Activated naive CD8-positive, alpha-beta T cell treated with anti-CD3 and anti-CD28 coated beads, Interleukin-2, amount 50 U/mL, for 24 hours (primary cell): ENCODE data around the gene CTNNAL1.

ENCODE experiments used
- ATAC-seq: fragments of 150-1000 bp; cut with Tn5 transposase; one replicate; pipeline ENCODE4 v1.10.0; 2021
- DNase-seq: peaks from one replicate; pipeline ENCODE4 v3.0.0; 2021
- H3K27ac Mint-ChIP-seq: one replicate; pipeline ENCODE4 v1.8.0; 2021; ENCODE audit warnings: mild to moderate bottlenecking, mixed read lengths
- H3K27me3 Mint-ChIP-seq: one replicate; pipeline ENCODE4 v1.8.0; 2021; ENCODE audit warnings: mixed read lengths
- H3K36me3 Mint-ChIP-seq: one replicate; pipeline ENCODE4 v1.8.0; 2021; ENCODE audit warnings: low read depth, mixed read lengths
- H3K4me1 Mint-ChIP-seq: one replicate; pipeline ENCODE4 v1.8.0; 2021; ENCODE audit warnings: mixed read lengths
- H3K4me3 Mint-ChIP-seq: one replicate; pipeline ENCODE4 v1.8.0; 2021; ENCODE audit warnings: mild to moderate bottlenecking, moderate library complexity, mixed read lengths
- H3K9me3 Mint-ChIP-seq: one replicate; pipeline ENCODE4 v1.8.0; 2021; ENCODE audit warnings: mixed read lengths

The CTNNAL1 gene

GRCh38 chr9:109036744-109037680 lies 23.7 kb upstream of the CTNNAL1 start:
- Mint-ChIP-seq H3K4me1 (peaks cover 2% of the 10 kb centered on the region), H3K27me3 (no peaks in the 10 kb centered on the region), H3K36me3 (peaks cover 37% of the 10 kb centered on the region), H3K9me3 (no peaks in the 10 kb centered on the region), H3K27ac (peak overlapping the region; percentile 23), H3K4me3 (no peak overlapping the region)
- DNase-seq, result no peak
- ATAC-seq, result no peak

DNA sequence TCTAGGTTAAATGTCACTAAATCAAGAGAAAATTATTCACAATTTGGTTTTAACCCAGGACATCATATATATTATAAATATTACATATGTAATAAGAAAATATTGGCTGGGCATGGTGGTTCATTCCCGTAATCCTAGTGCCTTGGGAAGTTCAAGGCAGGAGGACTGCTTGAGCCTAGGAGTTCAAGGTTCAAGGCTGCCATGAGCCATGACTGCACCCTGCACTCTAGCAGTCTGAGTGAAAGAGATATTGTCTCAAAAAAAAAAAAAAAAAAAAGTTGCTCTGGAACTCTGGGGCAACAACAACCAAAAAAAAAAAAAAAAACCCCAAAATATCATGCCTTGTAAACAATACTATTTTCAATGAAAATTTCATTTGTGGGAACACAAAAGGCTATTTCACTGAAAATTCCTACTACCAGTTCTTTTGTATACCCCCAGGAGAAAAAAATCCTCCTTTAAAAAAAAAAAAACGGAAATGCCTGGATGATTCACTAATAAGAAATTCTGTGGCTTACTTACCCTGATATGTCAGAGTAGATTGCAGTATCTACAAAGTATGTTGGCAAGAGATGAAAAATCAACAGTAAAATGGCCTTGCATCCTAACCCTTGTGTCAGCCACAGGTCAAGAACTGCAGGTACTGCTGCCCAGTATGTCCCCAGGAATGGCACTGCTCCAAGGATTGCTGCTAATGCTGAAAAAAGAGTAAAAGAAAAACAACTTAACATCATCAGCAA lies 22.6 kb upstream of the CTNNAL1 start:
- H3K36me3 Mint-ChIP-seq, result peaks cover 41% of the 10 kb centered on the region
- H3K27ac Mint-ChIP-seq, result no peak overlapping the region
- H3K4me3 Mint-ChIP-seq, result no peak overlapping the region
- H3K9me3 Mint-ChIP-seq, result no peaks in the 10 kb centered on the region
- H3K4me1 Mint-ChIP-seq, result peaks cover 2% of the 10 kb centered on the region
- no peaks in the 10 kb centered on the region for H3K27me3 Mint-ChIP-seq
- no peak for DNase-seq
- ATAC-seq, result no peak

DNA sequence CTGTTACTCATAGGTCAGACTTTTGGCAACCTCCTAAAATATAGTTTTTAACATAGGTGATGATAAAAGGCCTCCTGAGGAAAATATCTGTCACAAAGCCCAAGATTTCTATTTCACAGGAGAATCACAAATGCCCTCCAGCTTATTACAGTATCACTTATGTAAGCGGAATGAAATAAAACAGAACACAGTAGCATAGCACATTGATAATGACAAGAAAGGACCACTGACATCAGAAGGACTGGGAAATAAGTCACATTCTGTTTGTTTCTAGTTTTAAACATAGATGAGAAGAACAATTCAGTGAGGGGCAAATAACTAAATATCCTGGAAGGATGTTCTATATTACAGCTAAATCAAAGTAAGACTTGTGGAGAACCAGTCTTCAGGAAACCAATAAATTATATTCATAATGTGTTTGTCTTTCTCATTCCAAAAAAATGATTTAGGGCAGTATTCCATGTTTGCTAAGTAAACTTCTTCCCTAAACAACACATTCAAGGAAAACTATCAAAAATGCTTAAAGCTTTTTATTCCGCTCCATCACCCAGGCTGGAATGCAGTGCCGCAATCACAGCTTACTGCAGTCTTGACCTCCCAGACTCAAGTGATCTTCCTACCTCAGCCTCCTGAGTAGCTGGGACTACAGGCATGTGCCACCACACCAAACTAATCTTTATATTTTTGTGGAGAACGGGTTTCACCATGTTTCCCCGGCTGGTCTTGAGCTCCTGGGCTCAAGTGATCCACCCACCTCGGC lies 20.8 kb upstream of the CTNNAL1 start:
- no peaks in the 10 kb centered on the region for H3K27me3 Mint-ChIP-seq
- ATAC-seq (no peak), DNase-seq (no peak)
- no peak overlapping the region for H3K4me3 Mint-ChIP-seq
- peaks cover 37% of the 10 kb centered on the region for H3K36me3 Mint-ChIP-seq
- peaks cover 2% of the 10 kb centered on the region for H3K4me1 Mint-ChIP-seq
- no peaks in the 10 kb centered on the region for H3K9me3 Mint-ChIP-seq
- H3K27ac Mint-ChIP-seq, result no peak overlapping the region

DNA sequence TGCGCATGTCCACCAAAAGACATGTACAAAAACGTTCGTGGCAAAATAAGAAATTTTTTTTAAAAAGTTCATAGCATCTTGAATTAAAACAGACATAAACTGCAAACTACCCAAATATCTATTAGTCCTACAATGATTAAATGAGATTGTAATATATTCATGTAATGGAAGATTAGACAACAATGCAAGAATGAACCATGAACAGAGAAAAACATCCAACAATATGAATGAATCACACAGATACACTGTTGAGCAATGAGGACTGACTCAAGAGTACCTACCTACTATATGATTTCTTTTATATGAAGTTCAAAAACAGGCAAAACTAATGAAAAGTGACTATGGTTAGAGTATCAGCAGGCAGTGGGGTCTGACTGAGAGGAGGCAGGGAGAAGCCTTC lies 17.9 kb upstream of the CTNNAL1 start:
- Mint-ChIP-seq H3K36me3 (peaks cover 34% of the 10 kb centered on the region), H3K4me1 (peaks cover 2% of the 10 kb centered on the region), H3K4me3 (no peak overlapping the region), H3K27me3 (no peaks in the 10 kb centered on the region), H3K9me3 (no peaks in the 10 kb centered on the region), H3K27ac (peak overlapping the region; percentile 13)
- ATAC-seq, result no peak
- no peak for DNase-seq

GRCh38 chr9:109030426-109030825 lies 17.1 kb upstream of the CTNNAL1 start:
- DNase-seq (no peak), ATAC-seq (no peak)
- H3K27me3 Mint-ChIP-seq, result no peaks in the 10 kb centered on the region
- peaks cover 1% of the 10 kb centered on the region for H3K4me1 Mint-ChIP-seq
- no peaks in the 10 kb centered on the region for H3K9me3 Mint-ChIP-seq
- H3K27ac Mint-ChIP-seq, result no peak overlapping the region
- H3K36me3 Mint-ChIP-seq, result peaks cover 29% of the 10 kb centered on the region
- no peak overlapping the region for H3K4me3 Mint-ChIP-seq

DNA sequence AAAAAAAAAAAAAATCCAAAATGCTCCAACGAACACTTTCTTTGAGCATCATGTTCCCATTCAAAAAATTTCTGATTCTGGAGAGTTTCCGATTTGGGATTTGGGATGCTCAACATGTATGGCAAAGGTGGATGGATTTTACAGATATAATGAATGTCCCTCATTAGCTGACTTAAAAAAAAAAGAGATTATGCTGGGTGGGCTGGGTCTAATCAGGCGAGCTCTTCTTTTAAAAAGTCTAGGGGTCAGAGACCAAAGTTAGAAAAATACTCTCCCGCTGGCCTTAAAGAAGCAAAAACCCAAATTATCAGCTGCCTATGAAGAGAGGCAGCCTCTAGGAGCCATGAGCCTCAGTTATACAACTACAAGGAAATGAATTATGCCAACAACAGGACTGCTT lies 15.2 kb upstream of the CTNNAL1 start:
- no peak overlapping the region for H3K27ac Mint-ChIP-seq
- H3K36me3 Mint-ChIP-seq, result peaks cover 18% of the 10 kb centered on the region

GRCh38 chr9:109027176-109027575 lies 13.9 kb upstream of the CTNNAL1 start:
- peaks cover 16% of the 10 kb centered on the region for H3K36me3 Mint-ChIP-seq
- DNase-seq (no peak), ATAC-seq (no peak)
- H3K9me3 Mint-ChIP-seq, result no peaks in the 10 kb centered on the region
- no peaks in the 10 kb centered on the region for H3K27me3 Mint-ChIP-seq
- no peak overlapping the region for H3K4me3 Mint-ChIP-seq
- H3K27ac Mint-ChIP-seq, result no peak overlapping the region
- H3K4me1 Mint-ChIP-seq, result no peaks in the 10 kb centered on the region

More for the DNA sequence above, 15.2 kb upstream of the CTNNAL1 start:
- H3K4me1 Mint-ChIP-seq, result no peaks in the 10 kb centered on the region
- H3K4me3 Mint-ChIP-seq, result no peak overlapping the region
- no peaks in the 10 kb centered on the region for H3K27me3 Mint-ChIP-seq
- H3K9me3 Mint-ChIP-seq, result no peaks in the 10 kb centered on the region
- ATAC-seq (no peak), DNase-seq (no peak)

DNA sequence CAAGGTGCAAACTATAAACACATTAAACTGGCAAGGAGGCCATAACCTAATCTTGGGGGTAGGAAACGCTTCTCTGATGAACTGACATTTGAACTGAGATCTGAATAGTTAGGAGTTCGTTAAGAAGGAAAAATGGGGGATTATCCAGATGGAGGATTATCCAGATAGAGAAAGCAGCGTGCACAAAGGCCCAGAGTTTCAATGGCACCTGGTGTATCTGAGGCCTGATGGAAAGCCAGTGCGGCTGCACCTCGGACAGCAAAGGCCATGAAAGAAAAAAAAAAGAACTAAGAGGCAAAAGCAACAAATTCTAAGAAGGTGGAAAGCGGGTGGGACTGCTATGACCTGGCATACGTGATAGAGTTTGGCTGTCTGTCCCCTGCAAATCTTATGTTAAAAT lies 13.0 kb upstream of the CTNNAL1 start:
- Mint-ChIP-seq H3K27me3 (no peaks in the 10 kb centered on the region), H3K36me3 (peaks cover 11% of the 10 kb centered on the region), H3K9me3 (no peaks in the 10 kb centered on the region), H3K27ac (no peak overlapping the region), H3K4me3 (no peak overlapping the region), H3K4me1 (no peaks in the 10 kb centered on the region)
- DNase-seq, result no peak
- no peak for ATAC-seq

DNA sequence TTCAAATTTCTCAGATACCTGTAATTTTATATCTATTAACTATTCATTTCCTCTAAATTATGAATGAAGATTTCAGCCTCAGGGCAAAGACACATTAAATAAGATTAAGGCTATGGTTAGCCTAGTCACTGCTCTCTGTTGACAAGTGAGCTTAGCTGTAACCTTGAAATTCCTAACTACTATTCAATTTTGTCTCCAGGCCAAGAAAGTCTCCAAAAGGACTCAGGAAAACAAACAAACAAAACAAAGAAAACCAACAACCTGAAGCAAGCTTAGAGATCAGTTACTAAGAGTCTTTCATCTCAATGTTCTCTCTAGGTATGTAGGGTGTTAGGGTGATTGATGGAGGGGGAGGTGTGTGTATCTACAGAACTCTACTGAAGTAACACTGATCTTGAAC lies 9.6 kb upstream of the CTNNAL1 start:
- Mint-ChIP-seq H3K36me3 (peaks cover 18% of the 10 kb centered on the region), H3K9me3 (no peaks in the 10 kb centered on the region), H3K27me3 (no peaks in the 10 kb centered on the region), H3K4me3 (no peak overlapping the region), H3K27ac (no peak overlapping the region), H3K4me1 (no peaks in the 10 kb centered on the region)
- ATAC-seq (no peak), DNase-seq (no peak)

DNA sequence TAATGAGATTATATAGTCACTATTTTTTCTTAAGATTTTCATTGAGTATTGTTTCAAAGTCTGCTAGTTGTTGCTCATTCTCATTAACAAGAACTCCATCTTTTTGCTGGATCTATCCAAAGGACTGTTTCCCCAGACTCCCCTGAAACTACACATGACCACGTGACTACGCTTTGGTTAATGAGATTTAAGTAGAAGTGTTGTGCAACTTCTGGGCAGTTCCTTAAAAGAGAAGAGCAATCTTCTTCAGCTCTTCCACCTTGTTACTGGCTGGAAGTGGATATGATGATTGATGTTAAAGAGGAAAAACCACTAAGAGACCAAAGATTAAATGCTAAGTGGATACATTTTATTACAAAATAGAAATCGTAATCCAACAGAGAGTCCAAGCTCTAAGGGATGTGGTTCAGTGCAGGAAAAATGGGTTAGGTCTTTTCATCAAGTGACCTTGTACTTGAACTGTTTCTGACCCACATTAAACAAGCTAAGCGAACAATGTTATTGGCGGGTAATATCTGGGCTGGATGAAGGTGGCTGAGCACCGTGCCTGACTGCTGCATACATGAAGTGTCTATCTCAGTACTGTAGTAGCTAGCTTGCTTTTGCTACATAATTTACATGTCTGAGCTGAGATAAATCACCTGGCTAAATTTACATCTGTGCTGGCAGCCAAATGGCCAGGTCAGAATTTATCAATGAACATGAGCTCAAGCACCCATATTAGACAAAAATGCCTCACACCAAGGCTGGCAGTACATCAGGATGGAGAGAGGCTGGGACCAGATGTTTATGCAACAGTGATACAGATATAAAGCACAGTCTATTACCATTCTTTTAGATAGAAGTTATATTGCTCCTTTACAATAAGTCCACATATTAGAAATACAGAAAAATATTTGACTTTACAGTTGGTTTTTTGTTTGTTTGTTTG lies 7.5 kb upstream of the CTNNAL1 start:
- no peak for DNase-seq
- H3K27me3 Mint-ChIP-seq, result no peaks in the 10 kb centered on the region

GRCh38 chr9:109020113-109020512 lies 6.8 kb upstream of the CTNNAL1 start:
- Mint-ChIP-seq H3K4me1 (no peaks in the 10 kb centered on the region), H3K36me3 (peaks cover 18% of the 10 kb centered on the region), H3K27me3 (no peaks in the 10 kb centered on the region), H3K4me3 (no peak overlapping the region), H3K9me3 (no peaks in the 10 kb centered on the region), H3K27ac (no peak overlapping the region)
- ATAC-seq (no peak), DNase-seq (no peak)

More for the DNA sequence above, 7.5 kb upstream of the CTNNAL1 start:
- Mint-ChIP-seq H3K27ac (no peak overlapping the region), H3K4me1 (no peaks in the 10 kb centered on the region), H3K4me3 (no peak overlapping the region), H3K9me3 (no peaks in the 10 kb centered on the region), H3K36me3 (peaks cover 18% of the 10 kb centered on the region)
- no peak for ATAC-seq

DNA sequence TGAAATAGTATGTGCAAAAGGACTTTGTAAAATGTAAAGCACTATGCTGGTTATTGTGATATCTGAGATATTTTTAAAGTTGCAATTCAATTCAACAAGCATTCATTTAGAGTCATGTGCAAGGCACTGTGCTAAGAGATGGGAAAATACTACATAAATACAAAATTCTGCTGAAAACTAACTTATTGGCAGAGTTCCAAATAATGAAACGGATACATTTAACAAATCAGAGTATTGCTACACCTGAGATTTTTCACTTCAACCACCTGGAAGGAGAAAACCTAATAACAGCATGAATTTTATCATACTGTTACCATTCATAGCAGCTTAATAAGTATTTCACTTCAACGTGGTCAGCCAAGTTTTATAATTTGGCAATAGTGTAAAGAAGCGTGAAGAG lies 6.1 kb upstream of the CTNNAL1 start:
- Mint-ChIP-seq H3K27me3 (no peaks in the 10 kb centered on the region), H3K27ac (no peak overlapping the region), H3K4me1 (no peaks in the 10 kb centered on the region), H3K36me3 (peaks cover 18% of the 10 kb centered on the region), H3K9me3 (no peaks in the 10 kb centered on the region), H3K4me3 (no peak overlapping the region)
- no peak for ATAC-seq
- DNase-seq, result no peak

DNA sequence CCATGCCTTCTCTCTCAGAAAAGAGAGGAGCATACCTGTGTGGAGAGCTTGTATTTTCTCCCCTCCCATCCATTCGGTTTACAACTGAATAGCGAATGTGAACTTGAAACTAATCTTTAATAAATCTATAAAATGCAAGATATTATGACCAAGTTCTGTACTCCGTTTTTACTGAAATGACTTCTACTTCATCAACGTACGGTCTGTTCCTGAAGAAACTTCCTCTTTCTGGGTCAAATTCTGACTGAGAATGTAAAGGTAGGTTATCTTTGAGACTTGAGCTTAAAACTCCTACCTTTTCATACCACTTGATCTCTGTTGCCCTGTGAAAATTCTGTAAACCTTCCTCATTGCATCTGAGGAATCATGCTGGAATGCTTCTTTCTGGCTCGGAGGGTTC lies 4.2 kb upstream of the CTNNAL1 start:
- Mint-ChIP-seq H3K27me3 (no peaks in the 10 kb centered on the region), H3K27ac (no peak overlapping the region), H3K9me3 (no peaks in the 10 kb centered on the region), H3K36me3 (peaks cover 15% of the 10 kb centered on the region), H3K4me1 (peaks cover 7% of the 10 kb centered on the region), H3K4me3 (no peak overlapping the region)
- ATAC-seq, result no peak
- DNase-seq, result no peak

- H3K9me3 Mint-ChIP-seq, result no peaks in the 10 kb centered on the region
- H3K27ac Mint-ChIP-seq, result no peak overlapping the region
- peaks cover 11% of the 10 kb centered on the region for H3K4me1 Mint-ChIP-seq
- no peaks in the 10 kb centered on the region for H3K27me3 Mint-ChIP-seq
- peaks cover 15% of the 10 kb centered on the region for H3K36me3 Mint-ChIP-seq
- DNase-seq (no peak), ATAC-seq (no peak)
- H3K4me3 Mint-ChIP-seq, result no peak overlapping the region
Observed at GRCh38 chr9:109017061-109017460, 3.8 kb upstream of the CTNNAL1 start.
